GM19240 (cell line): ENCODE measurements around the gene DPM3.
"Not testable (repeated sequence)": the region's sequence is repeated elsewhere in the genome, so short reads cannot be mapped to it uniquely, and the experiment has no call there.

Experiments used
- DNase-seq: peaks from one replicate; pipeline ENCODE4 v3.0.0; 2011; ENCODE audit warnings: low spot score; ENCODE audit not compliant: insufficient read length

The DPM3 gene, protein sequence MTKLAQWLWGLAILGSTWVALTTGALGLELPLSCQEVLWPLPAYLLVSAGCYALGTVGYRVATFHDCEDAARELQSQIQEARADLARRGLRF

DNA sequence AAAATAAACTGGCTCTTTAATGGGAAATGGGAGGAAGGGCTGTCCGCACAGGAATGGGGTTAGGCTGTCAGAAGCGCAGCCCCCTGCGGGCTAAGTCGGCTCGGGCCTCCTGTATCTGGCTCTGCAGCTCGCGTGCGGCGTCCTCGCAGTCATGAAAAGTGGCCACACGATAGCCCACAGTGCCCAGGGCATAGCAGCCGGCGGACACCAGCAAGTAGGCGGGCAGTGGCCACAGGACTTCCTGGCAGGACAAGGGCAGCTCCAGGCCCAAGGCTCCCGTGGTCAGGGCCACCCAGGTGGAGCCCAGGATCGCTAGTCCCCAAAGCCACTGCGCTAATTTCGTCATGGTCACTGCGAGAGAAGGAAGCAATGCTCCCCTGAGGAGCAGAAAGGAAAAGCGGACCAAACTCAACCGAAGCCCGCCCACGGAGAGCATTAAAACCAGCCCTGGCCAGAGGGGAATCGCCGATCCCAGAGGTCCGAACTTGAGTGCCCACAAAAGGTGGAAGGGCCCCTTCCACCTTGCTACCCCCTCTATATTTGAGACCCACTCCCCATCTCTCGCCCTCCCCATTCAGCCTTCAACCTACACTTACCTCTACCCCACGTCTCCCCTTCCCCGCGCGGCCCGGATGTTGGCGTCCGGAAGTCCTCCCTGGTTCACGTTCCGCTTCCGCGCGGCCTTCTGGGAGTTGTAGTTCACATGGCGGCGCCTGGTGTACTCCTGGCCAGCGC lies at the start of gene DPM3:
DPM3 (minus strand) TSS at position 637 of the 735 bp plus-strand sequence; CDS start at position 346, 291 bp downstream.
- DNase-seq: peak; percentile 89

DNA sequence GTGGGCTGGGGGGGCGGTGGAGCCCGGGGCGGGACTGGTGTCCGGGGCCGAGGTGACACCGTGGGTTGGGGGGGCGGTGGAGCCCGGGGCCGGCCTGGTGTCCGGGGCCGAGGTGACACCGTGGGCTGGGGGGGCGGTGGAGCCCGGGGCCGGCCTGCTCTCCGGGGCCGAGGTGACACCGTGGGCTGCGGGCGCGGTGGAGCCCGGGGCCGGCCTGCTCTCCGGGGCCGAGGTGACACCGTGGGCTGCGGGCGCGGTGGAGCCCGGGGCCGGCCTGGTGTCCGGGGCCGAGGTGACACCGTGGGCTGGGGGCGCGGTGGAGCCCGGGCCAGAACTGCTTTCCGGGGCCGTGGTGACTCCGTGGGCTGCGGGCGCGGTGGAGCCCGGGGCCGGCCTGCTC lies 49.6 kb upstream of the DPM3 start:
- not testable (repeated sequence) for DNase-seq

DNA sequence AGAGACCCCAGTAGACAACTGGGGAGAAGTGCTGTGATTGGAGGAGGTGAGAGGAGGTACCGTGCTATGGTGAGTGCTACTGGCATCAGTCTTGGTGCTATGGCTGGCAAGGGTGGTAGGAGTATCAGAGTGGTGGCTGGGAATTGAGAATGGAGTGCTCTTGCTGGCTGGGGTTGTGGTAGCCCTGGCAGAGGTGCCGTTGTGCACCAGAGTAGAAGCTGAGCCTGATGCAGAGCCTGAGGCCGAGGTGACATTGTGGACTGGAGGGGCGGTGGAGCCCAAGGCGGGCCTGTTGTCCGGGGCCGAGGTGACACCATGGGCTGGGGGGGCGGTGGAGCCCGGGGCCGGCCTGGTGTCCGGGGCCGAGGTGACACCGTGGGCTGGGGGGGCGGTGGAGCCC lies 47.9 kb upstream of the DPM3 start:
- no peak for DNase-seq

DNA sequence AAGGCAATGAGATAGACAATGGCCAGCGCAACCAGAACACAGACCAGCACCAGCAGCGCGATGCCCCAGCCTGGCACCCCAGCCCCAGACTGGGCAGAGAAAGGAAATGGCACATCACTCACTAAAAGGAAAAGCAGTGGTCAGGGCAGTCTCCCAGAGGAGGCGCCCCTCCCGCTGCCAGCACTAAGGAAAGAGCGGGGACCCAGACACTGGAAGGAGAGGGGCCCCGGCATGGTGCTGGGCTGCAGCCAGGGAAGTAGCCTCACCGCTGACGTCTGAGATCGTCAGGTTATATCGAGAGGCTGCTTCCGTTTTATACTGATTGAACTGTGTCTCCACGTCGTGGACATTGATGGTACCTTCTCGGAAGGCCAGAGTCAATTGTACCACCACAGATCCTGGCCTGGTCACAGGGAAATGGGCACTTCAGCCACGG lies 47.1 kb upstream of the DPM3 start:
- DNase-seq: no peak

DNA sequence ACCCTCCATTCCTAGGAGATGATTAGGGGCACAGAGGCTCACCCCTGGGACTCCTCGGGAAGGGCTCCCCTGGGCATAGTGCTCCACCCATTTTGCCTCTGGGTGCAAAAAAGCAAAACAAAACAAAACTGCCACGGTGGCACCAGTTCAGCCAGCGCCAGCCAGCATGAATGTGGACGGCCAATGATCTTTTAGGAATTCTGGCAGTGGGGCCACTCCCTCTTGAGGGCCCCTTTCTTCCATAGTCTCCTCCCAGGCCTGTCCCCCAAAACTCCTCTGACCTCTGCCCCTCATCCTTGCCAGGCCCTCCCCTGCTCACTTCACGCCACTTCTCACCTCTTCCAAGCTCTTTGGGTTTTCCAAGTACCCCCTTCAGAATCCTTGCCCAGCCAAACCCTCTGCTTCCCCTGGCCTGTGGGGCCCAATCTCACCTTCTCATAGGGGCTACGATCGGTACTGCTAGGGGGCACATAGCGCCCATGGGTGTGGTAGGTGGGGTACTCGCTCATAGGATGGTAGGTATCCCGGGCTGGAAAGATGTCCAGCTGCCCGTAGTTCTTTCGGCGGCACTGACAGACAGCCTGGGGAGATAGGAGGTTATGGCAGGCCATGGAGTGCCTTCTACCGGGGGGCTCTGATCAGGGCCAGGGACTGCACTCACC lies 46.6 kb upstream of the DPM3 start:
- DNase-seq: no peak

DNA sequence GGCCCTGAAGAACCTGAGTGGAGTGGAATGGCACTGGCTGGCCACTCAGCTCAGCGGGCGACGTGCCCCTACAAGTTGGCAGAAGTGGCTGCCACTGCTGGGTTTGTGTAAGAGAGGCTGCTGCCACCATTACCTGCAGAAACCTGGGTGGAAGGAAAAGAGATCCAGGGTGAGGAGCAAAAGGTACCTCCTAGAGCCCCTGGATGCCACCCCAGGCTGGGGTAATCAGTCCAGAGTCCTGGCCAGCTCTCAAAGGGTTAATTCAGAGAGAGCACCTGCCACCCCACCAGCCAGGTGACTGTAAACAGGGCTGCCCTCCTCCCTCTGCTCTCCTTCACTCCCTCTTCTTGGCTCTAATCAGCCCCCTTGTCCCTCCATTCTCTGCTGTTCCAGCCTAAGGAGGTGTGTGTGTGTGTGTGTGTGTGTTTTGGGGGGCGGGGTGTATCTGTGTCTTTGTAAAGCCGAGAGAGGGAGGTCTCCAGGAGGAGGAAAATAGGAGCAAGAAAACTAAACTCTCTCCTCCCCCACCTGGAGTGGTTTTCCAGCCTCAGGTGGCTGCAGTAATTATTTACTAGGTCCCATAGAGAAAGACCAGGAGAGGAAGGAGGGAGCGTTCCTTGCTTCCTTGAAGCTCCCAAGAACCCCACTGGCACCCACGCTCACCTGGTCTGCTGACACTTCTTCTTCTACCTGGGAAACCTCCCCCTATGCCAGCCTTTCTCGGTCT lies 45.9 kb upstream of the DPM3 start:
- no peak for DNase-seq

DNA sequence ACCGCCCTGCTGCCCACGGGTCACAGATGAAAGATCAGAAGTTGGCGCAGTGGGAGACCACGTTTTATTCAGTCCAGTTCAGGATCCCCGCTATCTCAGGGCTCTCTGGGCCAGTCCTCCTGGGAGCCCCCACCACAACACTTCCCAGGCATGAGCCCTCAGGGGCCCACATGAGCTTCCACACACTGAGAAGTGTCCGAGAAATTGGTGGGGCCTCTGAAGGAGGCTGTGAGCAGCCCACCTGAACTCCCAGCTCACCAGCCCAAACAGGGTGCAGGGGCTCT lies 45.4 kb upstream of the DPM3 start:
- no peak for DNase-seq

DNA sequence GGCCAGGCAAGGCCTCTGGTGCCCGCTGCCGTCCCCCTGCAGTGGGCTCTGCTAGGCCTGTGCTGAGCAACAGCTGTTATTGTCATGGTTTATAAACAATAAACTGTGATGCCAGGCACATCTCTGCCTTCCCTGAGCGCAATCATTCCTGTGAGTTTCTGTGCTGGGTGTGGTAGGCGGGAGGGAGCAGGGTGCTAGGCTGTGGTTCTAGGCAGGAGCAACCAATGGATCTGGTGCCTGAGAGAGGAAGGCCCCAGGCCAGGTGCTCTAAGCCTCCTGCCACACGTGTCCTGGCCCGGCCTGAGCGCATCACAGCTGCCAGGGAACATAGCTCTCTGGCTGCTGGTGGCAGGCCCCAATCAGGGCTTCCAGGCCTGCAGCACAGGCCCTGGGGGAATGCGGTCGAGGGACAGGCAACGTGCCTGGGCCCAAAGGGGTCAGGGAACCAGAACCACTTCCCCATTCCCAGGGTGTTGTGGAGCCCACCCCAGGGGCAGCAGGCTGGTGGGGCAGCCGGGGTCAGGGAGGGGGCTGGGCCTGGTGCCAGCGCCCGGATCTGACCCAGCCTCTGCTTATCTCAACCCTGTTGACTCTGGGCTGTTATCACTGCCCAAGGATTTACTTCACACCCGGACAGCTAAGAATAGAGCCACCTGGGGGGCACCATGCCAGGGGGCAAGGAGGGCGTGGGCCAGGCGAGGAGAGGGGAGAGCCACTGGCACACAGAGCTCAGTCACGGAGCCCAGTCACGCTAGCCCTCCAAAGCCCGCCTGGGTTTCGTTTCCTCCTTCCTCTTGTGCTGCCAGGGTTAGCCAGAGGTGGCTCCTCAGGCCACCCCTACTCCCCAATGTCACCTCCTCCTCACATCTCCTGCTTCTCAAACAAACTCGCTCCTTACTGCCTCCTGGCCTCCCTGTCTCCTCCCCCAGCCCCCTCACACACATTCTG lies 44.8 kb upstream of the DPM3 start:
- DNase-seq: peak; percentile 89

DNA sequence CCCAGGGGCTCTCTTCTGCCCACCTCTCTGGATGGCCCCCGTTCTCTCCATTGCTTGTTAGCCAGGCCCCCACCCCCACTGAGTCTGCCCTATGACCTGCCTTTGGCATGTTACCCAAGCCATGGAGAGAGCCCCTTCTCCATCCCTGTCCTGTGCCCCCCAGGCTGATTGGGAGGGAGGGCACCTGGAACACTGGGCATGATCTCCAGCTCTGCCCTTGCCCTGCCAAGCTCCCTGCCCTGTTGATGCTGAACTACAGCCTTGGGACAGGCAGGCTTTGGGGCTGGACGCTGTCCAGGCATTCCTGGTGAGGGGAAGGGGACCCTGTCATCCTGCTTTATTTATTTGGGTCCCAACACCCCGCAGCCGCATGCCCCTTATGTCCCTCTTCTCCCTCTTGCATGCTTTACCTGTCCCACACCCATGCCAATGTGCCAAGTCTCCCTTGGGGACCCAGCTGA lies 44.0 kb upstream of the DPM3 start:
- no peak for DNase-seq

DNA sequence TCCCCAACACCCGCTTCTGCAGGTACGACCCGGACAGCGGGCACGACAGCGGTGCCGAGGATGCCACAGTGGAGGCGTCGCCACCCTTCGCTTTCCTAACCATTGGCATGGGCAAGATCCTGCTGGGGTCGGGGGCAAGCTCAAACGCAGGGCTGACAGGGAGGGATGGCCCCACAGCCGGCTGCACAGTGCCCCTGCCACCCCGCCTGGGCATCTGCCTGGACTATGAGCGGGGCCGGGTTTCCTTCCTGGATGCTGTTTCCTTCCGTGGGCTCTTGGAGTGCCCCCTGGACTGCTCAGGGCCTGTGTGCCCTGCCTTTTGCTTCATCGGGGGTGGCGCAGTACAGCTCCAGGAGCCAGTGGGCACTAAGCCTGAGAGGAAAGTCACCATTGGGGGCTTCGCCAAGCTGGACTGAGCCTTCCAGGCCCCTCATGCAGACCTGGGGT lies 43.5 kb upstream of the DPM3 start:
- no peak for DNase-seq

DNA sequence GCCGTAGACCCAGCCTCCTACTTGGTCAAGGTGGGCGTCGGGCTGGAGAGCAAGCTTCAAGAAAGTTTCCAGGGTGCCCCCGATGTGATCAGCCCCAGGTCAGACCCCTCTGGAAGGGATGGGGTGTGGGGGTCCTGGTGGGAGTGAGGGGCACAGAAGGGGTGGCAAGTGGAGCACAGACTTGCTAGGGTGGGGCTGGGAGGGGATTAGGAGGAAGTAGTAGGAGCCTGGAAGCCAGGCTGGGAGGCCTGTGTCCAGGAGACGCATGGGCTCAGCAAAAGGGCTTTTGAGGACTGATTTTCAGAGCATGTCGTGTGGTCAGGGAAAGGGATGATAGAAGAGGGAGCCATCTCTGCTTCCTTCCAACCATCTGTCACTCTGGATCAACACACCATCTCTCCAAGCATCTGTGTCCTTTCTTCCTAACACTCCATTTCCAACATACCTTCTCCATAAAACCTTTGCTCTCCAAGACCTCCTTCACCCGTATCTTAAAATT lies 41.8 kb upstream of the DPM3 start:
- DNase-seq: no peak

DNA sequence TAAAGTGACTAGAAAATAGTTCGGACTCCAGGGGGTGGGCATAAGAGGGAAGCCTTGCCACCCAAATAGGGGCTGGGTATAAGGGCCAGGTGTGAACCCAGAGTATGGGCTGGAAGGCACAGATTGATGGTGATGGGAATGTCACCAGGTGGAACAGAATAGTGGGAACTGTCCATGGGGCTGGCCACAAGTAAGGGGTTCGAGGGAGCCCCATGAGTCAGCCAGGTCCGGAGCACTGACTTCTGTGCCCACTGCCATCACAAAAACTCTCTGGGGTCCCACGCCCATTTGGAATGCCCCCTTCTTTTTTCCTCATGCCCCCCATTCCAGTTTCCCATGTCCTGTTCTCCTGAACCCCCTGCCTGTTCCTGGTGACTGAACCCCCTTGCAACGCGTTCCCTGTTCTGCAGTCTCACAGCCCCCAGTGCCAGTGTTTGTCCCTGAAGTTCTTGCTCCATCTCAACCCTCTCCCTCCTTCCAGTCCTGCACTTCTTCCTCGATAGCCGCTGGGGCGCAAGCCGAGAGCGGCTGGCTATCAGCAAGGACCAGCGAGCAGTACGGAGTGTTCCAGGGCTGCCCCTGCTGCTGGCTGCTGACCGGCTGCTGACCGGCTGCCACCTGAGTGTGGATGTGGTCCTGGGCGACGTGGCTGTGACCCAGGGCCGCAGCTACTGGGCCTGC lies 41.2 kb upstream of the DPM3 start:
- DNase-seq: no peak

DNA sequence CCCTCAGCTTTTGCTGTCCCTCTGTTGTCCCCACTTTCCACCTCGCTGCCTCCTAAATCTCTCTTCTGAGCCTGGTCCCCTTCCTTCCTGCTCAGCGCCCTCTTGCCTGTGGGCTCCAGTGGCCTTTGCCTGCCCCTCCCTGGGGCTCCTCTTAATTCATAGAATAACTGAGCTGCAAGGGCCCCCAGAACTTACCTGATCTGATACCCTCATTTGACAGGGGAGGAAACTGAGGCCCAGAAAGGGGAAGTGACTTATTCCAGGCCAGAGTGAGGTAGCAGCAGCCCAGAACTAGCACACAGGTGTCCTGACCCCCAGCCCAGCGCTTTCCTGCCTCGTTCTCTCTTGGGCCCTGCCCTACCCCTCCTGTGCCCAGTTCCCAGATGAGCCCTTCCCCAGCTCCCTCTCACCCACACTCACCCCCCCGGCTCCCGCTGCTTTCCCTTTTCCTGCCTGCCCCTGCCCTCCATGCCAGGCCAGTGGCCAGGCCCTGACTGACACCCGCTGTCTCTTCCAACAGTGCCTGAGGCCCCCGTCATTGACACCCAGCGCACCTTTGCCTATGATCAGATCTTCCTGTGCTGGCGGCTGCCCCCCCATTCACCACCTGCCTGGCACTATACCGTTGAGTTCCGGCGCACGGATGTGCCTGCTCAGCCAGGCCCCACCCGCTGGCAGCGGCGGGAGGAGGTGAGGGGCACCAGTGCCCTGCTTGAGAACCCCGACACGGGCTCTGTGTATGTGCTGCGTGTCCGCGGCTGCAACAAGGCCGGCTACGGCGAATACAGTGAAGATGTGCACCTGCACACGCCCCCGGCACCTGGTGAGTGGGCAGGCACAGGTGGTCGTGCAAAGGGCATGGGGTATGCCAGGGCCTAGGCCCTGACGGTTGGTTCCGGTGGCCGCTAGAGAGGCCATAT lies 39.0 kb upstream of the DPM3 start:
- no peak for DNase-seq

DNA sequence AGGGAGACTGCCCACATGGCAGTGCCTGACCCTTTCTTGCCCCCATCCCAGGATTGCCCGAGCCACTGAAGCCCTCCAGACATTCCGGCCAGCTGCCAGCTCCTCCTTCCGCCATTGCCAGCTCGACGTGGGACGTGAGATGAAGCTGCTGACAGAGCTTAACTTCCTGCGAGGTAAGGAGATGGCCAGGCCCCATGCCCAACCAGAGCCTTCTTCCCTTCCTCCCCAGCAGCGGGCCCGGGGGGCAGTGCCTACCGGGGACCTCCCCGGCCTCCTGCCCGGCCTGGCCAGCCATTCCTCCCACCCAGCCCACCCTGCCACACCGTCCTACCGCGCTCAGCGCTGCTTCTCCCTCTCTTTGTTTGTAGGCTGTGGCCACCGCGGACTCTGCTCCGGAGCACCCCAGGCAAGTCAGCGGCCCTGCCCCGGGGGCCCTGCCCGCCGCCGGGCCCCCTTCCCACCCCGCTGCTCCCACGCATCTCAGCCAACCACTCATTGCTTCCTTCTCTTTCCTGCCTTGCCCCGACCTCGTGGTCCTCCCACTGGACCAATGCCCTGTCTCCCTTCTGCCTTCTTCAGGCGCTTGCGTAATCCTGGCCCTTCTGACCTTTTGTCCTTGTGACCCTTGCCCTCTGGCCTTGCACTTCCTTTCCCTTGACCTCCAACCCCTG lies 38.2 kb upstream of the DPM3 start:
- no peak for DNase-seq

DNA sequence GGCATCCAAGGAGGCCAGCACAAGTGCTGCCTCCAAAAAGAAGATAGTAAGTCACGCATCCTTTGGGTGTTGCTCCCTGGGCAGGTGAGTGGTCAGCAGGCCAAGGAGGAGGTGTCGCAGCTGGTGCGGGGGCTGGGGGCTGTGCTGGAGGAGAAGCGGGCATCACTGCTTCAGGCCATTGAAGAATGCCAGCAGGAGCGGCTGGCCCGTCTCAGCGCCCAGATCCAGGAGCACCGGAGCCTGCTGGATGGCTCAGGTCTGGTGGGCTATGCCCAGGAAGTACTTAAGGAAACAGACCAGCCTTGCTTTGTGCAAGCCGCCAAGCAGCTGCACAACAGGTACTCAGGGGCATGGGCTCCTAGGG lies 37.6 kb upstream of the DPM3 start:
- DNase-seq: no peak

DNA sequence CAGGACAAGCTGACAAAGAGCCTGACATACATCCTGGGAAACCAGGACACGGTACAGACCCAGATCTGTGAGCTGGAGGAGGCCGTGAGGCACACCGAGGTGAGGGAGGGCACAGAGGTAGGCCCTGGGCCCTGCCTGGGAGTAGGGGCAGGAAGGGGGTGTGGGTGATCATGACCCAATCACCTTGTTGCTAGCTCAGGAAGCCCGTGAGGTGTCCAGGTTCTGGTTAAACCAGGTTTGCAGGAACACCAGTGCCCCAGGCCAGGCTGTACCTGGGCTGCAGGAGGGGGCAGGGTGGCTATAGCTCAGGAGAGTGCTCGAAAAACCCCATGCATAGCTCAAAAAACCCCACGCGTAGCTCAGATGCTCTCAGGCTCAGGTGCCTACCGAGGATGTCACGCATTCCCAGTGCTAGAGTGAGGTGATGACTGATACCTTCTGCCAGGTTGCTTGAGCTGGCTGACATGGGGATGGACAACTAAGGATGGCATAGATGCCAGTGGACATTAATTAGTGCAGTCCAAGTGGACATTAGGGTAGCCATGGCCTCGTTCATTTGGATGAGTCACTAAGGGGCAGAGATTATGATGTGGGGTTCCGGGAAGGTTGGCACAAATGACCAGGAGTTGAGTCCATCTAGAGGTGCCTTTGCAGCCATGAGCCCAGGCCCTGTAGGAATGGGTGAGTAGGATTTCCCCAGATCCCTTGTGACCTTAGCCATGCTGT lies 37.0 kb upstream of the DPM3 start:
- no peak for DNase-seq

DNA sequence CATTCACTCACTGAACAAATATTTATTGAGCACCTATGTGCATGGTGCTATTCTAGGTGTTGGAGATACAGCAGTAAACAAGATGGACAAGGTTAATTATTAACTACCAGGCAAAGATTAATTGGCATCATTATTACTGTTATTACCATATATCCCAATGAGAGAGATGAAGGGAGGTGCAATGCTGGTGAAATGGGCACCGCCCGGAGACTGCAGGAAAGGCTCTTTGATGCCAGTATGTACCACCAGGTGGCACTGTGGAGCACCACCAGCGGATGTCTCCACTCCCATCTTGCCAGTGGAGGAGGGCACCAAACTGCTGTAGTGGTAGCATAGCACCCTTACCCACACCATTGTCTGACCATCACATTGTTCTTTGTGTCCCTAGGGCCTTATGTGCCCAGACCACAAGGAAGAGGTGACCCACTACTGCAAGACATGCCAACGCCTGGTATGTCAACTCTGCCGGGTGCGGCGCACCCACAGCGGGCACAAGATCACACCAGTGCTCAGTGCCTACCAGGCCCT lies 36.3 kb upstream of the DPM3 start:
- DNase-seq: peak; percentile 97

DNA sequence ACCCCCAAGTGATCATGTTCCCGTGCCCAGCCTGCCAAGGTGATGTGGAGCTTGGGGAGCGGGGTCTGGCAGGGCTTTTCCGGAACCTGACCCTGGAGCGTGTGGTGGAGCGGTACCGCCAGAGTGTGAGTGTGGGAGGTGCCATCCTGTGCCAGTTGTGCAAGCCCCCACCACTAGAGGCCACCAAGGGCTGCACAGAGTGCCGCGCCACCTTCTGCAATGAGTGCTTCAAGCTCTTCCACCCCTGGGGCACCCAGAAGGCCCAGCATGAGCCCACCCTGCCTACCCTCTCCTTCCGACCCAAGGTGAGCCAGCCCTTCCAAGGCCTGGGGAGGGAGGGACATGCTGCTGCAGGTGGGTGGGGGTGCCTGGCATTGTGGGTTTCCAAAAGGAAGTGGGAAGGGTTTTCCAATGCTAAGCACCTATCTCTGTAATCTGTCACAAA lies 35.6 kb upstream of the DPM3 start:
- DNase-seq: no peak
